Breast epithelium (tissue), 4 donors: ENCODE data around the gene MTUS2. TPM values are rescaled to one million over a fixed set of nuclear protein-coding genes. Genes with fewer than 3 reads are reported as not detected.

ENCODE experiments used
- DNase-seq, 2 donors: peaks; one replicate each; pipeline ENCODE4 v3.0.0-alpha.2; 2019; ENCODE audit warnings: low spot score in 2 of 2
- H3K27ac ChIP-seq, 2 donors: fragments of 200-600 bp; sonication (generic) in 1 of 2; one replicate each; pipeline ENCODE4 v1.5.1; 2016 to 2019; ENCODE audit warnings: mild to moderate bottlenecking in 1 of 2
- H3K27me3 ChIP-seq, 2 donors: fragments of 200-600 bp; sonication (generic) in 1 of 2; one replicate each; pipeline versions ENCODE4 v1.5.1 to v1.6.0; 2017 to 2019; ENCODE audit warnings: control low read depth in 1 of 2, mild to moderate bottlenecking in 1 of 2
- H3K36me3 ChIP-seq: fragments of 200-600 bp; one replicate; pipeline ENCODE4 v1.5.1; 2019
- H3K4me1 ChIP-seq, 2 donors: fragments of 200-600 bp; sonication (generic); one replicate each; pipeline ENCODE4 v1.5.1; 2016 to 2019; ENCODE audit warnings: control low read depth in 1 of 2
- H3K4me3 ChIP-seq, 3 donors: fragments of 200-600 bp; sonication (generic); 1 replicate in 2 of 3; 2 replicates in 1 of 3; pipeline ENCODE4 v1.5.1; 2016 to 2019; ENCODE audit warnings: mild to moderate bottlenecking in 3 of 3, moderate library complexity in 2 of 3
- H3K9me3 ChIP-seq, 2 donors: fragments of 200-600 bp; sonication (generic) in 1 of 2; one replicate each; pipeline ENCODE4 v1.5.1; 2016 to 2019; ENCODE audit warnings: control low read depth in 1 of 2
- CTCF ChIP-seq, 3 donors: fragments of 450-650 bp; IDR thresholded peaks; one replicate each; pipeline ENCODE4 v1.5.1; 2016 to 2017; ENCODE audit warnings: antibody characterized with exemption in 3 of 3, mild to moderate bottlenecking in 3 of 3, moderate library complexity in 3 of 3
- POLR2A ChIP-seq: fragments of 450-650 bp; IDR thresholded peaks from one replicate; pipeline ENCODE4 v1.6.1; 2016; ENCODE audit warnings: antibody characterized with exemption, mild to moderate bottlenecking, moderate library complexity
- POLR2AphosphoS5 ChIP-seq, 3 donors: sonication (generic); formaldehyde crosslinking; IDR thresholded peaks; one replicate each; pipeline ENCODE4 v1.6.1; 2017; ENCODE audit warnings: antibody characterized with exemption in 3 of 3
- intact Hi-C: fragments of 100-400 bp; cut with DNase I; formaldehyde crosslinking; loops from one replicate; pipeline ENCODE4 v1.15.1; 2023; ENCODE audit warnings: low total_unique reads
- total RNA-seq, 3 donors: library from RNA; depleted of rRNA; stranded (reverse); fragments of >200 nt; gene quantifications; one replicate each; pipeline ENCODE4 v1.1.0, GENCODE V29; 2016

Gene MTUS2
- total RNA-seq, 3 donors from 2014 or later, result under 0.01 to 1.0 TPM; not detected in 1

DNA sequence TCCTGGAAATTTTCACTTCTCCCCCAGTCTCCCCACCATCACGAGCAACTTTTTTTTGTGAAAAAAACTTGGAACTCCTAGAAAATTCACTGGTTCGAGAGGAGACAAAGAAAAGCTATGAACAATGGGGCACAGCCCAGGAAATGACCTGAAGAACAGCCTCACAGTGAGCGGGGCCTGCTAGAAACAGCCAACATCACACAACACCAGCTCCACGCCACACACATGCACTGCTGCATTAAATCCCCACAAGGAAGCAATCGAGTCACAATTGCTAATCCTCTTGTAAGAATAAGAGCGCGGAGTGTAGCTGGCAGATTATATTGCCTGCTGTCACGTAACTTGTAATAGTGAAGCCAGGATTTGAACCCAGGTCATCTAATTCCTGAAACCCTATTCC lies 726.5 kb downstream of the MTUS2 start:
- no peaks in the 10 kb centered on the region for H3K36me3 ChIP-seq
- intact Hi-C loops, result no loop called here
- DNase-seq, result no peak
- H3K27ac ChIP-seq, result no peak overlapping the region
- H3K27me3 ChIP-seq, result no peaks in the 10 kb centered on the region
- no peak overlapping the region for H3K4me3 ChIP-seq
- H3K9me3 ChIP-seq, result no peaks in the 10 kb centered on the region
- no peak for TF ChIP-seq POLR2A
- no peak for TF ChIP-seq CTCF (IDR thresholded peaks at IDR 0.05)
- no peak for TF ChIP-seq POLR2AphosphoS5 (IDR thresholded peaks at IDR 0.05)
- no peaks in the 10 kb centered on the region for H3K4me1 ChIP-seq

- no peaks in the 10 kb centered on the region for H3K4me1 ChIP-seq
- no peak overlapping the region for H3K4me3 ChIP-seq
- H3K9me3 ChIP-seq, result no peaks in the 10 kb centered on the region
- TF ChIP-seq POLR2A (no peak), POLR2AphosphoS5 (IDR thresholded peaks at IDR 0.05) (no peak), CTCF (IDR thresholded peaks at IDR 0.05) (no peak)
- H3K27me3 ChIP-seq, result no peaks in the 10 kb centered on the region
- H3K27ac ChIP-seq, result no peak overlapping the region
- H3K36me3 ChIP-seq, result no peaks in the 10 kb centered on the region
- no peak for DNase-seq
- intact Hi-C loops, result no loop called here
These were observed 727.0 kb downstream of the MTUS2 start for GRCh38 chr13:29547153-29547552.

GRCh38 chr13:29548722-29549121 lies 728.6 kb downstream of the MTUS2 start:
- Histone ChIP-seq H3K27ac (no peak overlapping the region), H3K4me1 (no peaks in the 10 kb centered on the region), H3K36me3 (no peaks in the 10 kb centered on the region), H3K4me3 (no peak overlapping the region), H3K9me3 (no peaks in the 10 kb centered on the region), H3K27me3 (no peaks in the 10 kb centered on the region)
- no peak for DNase-seq
- TF ChIP-seq POLR2A (no peak), CTCF (IDR thresholded peaks at IDR 0.05) (no peak), POLR2AphosphoS5 (IDR thresholded peaks at IDR 0.05) (no peak)
- intact Hi-C loops, result no loop called here

DNA sequence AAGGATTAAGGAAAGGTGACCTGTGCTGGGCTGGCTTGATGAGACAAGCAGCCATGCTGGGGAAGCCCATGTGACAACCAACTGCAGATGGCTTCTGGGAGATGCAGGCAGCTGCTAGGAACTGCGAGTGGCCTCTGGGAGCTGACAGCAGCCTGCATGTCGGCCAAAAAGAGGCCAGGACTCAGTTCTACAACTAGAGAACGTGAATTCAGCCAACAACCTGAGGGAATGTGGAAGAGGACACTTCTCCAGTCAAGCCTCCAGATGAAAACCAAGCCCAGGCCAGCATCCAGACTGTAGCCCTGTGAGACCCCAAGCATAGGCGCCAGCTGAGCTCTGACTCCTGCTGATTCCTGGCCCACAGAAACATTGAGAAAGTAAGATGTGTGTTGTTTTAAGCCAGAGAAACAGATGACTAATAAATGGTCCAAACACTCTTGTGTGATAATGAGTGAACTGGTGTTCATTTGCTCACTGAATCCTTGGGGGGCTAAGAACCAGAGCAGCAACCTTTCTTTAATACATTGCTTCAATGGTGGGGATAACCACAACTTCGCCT lies 730.4 kb downstream of the MTUS2 start:
- no peaks in the 10 kb centered on the region for H3K9me3 ChIP-seq
- H3K27ac ChIP-seq, result no peak overlapping the region
- no peaks in the 10 kb centered on the region for H3K4me1 ChIP-seq
- intact Hi-C loops, result no loop called here
- no peak for DNase-seq
- no peaks in the 10 kb centered on the region for H3K36me3 ChIP-seq
- H3K4me3 ChIP-seq, result no peak overlapping the region
- H3K27me3 ChIP-seq, result no peaks in the 10 kb centered on the region
- no peak for TF ChIP-seq POLR2A
- TF ChIP-seq POLR2AphosphoS5 (IDR thresholded peaks at IDR 0.05), result no peak
- no peak for TF ChIP-seq CTCF (IDR thresholded peaks at IDR 0.05)

DNA sequence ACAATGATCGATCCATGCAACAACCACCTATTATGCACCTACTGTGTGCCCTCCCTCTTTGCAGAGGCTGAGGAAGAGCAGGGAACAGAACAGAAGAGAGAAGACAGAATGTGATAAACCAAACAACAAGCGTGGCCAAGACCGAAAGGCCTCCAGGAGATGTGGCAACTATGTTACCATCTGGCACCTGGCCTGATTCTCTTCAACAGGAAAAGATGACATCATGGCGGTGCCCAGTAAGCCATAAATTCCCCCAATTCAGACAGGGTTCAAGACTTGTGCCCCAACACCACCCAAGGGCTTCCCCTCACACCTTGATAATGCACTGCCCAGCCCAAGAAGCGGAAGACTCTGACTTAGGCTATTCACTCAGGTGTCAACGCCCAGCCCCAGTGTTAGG lies 731.1 kb downstream of the MTUS2 start:
- Histone ChIP-seq H3K27me3 (no peaks in the 10 kb centered on the region), H3K27ac (no peak overlapping the region), H3K4me1 (no peaks in the 10 kb centered on the region), H3K4me3 (no peak overlapping the region), H3K36me3 (no peaks in the 10 kb centered on the region), H3K9me3 (no peaks in the 10 kb centered on the region)
- TF ChIP-seq POLR2AphosphoS5 (IDR thresholded peaks at IDR 0.05), result no peak
- no peak for TF ChIP-seq POLR2A
- no peak for TF ChIP-seq CTCF (IDR thresholded peaks at IDR 0.05)
- intact Hi-C loops, result no loop called here
- no peak for DNase-seq

Other genes starting within 250 kb of the MTUS2 start
- gene POMP, start 161.2 kb upstream of the MTUS2 start, total RNA-seq, result 10 to 100 TPM; 47.3 to 72.5 (median 65.5) TPM
- gene SLC46A3, start 101.4 kb upstream of the MTUS2 start, total RNA-seq, result 10 to 100 TPM; 17.1 to 29.7 (median 25.6) TPM